GM20000 (cell line): Measurements from ENCODE around the gene NEK6.

Source experiments
- DNase-seq: peaks from one replicate; pipeline ENCODE4 v3.0.0; 2012; ENCODE audit warnings: low spot score
- CTCF ChIP-seq: IDR thresholded peaks from 2 replicates; pipeline ENCODE4 v1.5.1; 2012; ENCODE audit warnings: mild to moderate bottlenecking, control low read depth; ENCODE audit errors: extremely low read depth, missing control alignments

The NEK6 gene

GRCh38 chr9:124281931-124282371 is 24.2 kb downstream of the NEK6 start:
- DNase-seq = no peak
- no peak for TF ChIP-seq CTCF

GRCh38 chr9:124282442-124283227 is 24.9 kb downstream of the NEK6 start:
- TF ChIP-seq CTCF = no peak
- DNase-seq = no peak

GRCh38 chr9:124283228-124283814 is 25.6 kb downstream of the NEK6 start:
- no peak for DNase-seq
- no peak for TF ChIP-seq CTCF

GRCh38 chr9:124284237-124284831 is 26.6 kb downstream of the NEK6 start:
- TF ChIP-seq CTCF = no peak
- no peak for DNase-seq

- no peak for DNase-seq
- TF ChIP-seq CTCF = no peak
Observed at GRCh38 chr9:124284940-124285441, 27.2 kb downstream of the NEK6 start.

GRCh38 chr9:124285490-124285889 is 27.7 kb downstream of the NEK6 start:
- no peak for TF ChIP-seq CTCF
- no peak for DNase-seq

GRCh38 chr9:124285903-124286291 is 28.1 kb downstream of the NEK6 start:
- DNase-seq = peak; percentile 78
- TF ChIP-seq CTCF = no peak
